IMR-90 (cell line): ENCODE results near the gene LRRC7. TPM values are rescaled to one million over a fixed set of nuclear protein-coding genes. Genes with fewer than 3 reads are reported as not detected.

Experiments
- ATAC-seq: fragments of 200-7000 bp; cut with Tn5 transposase; 2 replicates; pipeline ENCODE4 v1.9.1; 2020; ENCODE audit warnings: low read depth, mild to moderate bottlenecking, moderate library complexity
- BruUV-seq: library from RNA; stranded (reverse); fragments of 400-500 nt; replicated peaks from 2 replicates; lab custom pipeline; 2021; lab: Mats Ljungman, UMichigan
- CTCF ChIA-PET: fragments of 300-600 bp; formaldehyde crosslinking; extraction: SDS; loops from one replicate; lab custom pipeline; 2021; ENCODE audit warnings: antibody characterized with exemption; lab: Yijun Ruan, JAX
- POLR2A ChIA-PET: fragments of 300-600 bp; sonication (Branson Sonifier 250); formaldehyde crosslinking; loops from one replicate; lab custom pipeline; 2022; ENCODE audit warnings: antibody characterized with exemption; ENCODE audit not compliant: unreplicated experiment; lab: Charles Lee
- DNase-seq: peaks from one replicate; pipeline ENCODE4 v3.0.0; 2013
- H2AFZ ChIP-seq: replicated peaks from 2 replicates; pipeline ENCODE3; 2013; ENCODE audit warnings: low read length, mild to moderate bottlenecking; ENCODE audit not compliant: poor library complexity
- H2AK5ac ChIP-seq: 2 replicates; pipeline ENCODE4 v1.6.1; 2013; ENCODE audit warnings: low read depth, low read length, inconsistent platforms
- H2AK9ac ChIP-seq: replicated peaks from 2 replicates; pipeline ENCODE3; 2013; ENCODE audit warnings: mild to moderate bottlenecking, low read depth, low read length, moderate library complexity; ENCODE audit not compliant: poor library complexity
- H2BK120ac ChIP-seq: 2 replicates; pipeline ENCODE4 v1.6.1; 2013; ENCODE audit warnings: low read depth, low read length, inconsistent platforms
- H2BK15ac ChIP-seq: 3 replicates; pipeline ENCODE4 v1.6.1; 2013; ENCODE audit warnings: low read depth, low read length, inconsistent platforms
- H2BK20ac ChIP-seq: 2 replicates; pipeline ENCODE4 v1.6.1; 2013; ENCODE audit warnings: low read depth, mild to moderate bottlenecking, inconsistent platforms, low read length, moderate library complexity
- H2BK5ac ChIP-seq: 2 replicates; pipeline ENCODE4 v1.6.1; 2013; ENCODE audit warnings: mild to moderate bottlenecking, low read depth, low read length, inconsistent platforms; ENCODE audit not compliant: poor library complexity, severe bottlenecking
- H3K14ac ChIP-seq: replicated peaks from 2 replicates; pipeline ENCODE4 v1.6.1; 2013; ENCODE audit warnings: low read depth, low read length, inconsistent platforms
- H3K18ac ChIP-seq: 2 replicates; pipeline ENCODE4 v1.6.1; 2013; ENCODE audit warnings: low read depth, low read length, control low read depth
- H3K23ac ChIP-seq: 2 replicates; pipeline ENCODE4 v1.6.1; 2013; ENCODE audit warnings: low read depth, low read length, inconsistent platforms
- H3K27ac ChIP-seq: 2 replicates; pipeline ENCODE4 v1.5.1; 2013; ENCODE audit warnings: mild to moderate bottlenecking, control low read depth, low read length; ENCODE audit not compliant: insufficient read depth
- H3K27me3 ChIP-seq: 2 replicates; pipeline ENCODE4 v1.6.1; 2013; ENCODE audit warnings: low read length; ENCODE audit not compliant: control insufficient read depth, insufficient read depth
- H3K36me3 ChIP-seq: 2 replicates; pipeline ENCODE4 v1.6.1; 2013; ENCODE audit warnings: low read length, mixed read lengths; ENCODE audit not compliant: control insufficient read depth, insufficient read depth
- H3K4ac ChIP-seq: 2 replicates; pipeline ENCODE4 v1.6.1; 2013; ENCODE audit warnings: low read depth, low read length, inconsistent platforms
- H3K4me1 ChIP-seq: 2 replicates; pipeline ENCODE4 v1.6.1; 2013; ENCODE audit warnings: low read length, mixed read lengths; ENCODE audit not compliant: control insufficient read depth, insufficient read depth
- H3K4me2 ChIP-seq: 2 replicates; pipeline ENCODE4 v1.6.1; 2013; ENCODE audit warnings: low read depth, mild to moderate bottlenecking, control low read depth, low read length, moderate library complexity
- H3K4me3 ChIP-seq: 2 replicates; pipeline ENCODE4 v1.5.1; 2013; ENCODE audit warnings: low read depth, mild to moderate bottlenecking, control low read depth, low read length, moderate library complexity; ENCODE audit not compliant: insufficient read depth
- H3K56ac ChIP-seq: 2 replicates; pipeline ENCODE4 v1.6.1; 2013; ENCODE audit warnings: low read length, inconsistent platforms; ENCODE audit not compliant: insufficient read depth; ENCODE audit errors: extremely low read depth
- H3K79me1 ChIP-seq, 2 experiments: 2 replicates each; pipeline ENCODE4 v1.6.1; 2013; ENCODE audit warnings: low read length in 2 of 2, inconsistent platforms in 1 of 2, low read depth in 1 of 2
- H3K9ac ChIP-seq: 2 replicates; pipeline ENCODE4 v1.6.1; 2013; ENCODE audit warnings: low read depth, low read length, control low read depth
- H3K9me1 ChIP-seq: 2 replicates; pipeline ENCODE4 v1.6.1; 2013; ENCODE audit warnings: low read length, inconsistent platforms; ENCODE audit not compliant: insufficient read depth
- H3K9me3 ChIP-seq: 2 replicates; pipeline ENCODE4 v1.6.1; 2013; ENCODE audit warnings: low read length; ENCODE audit not compliant: control insufficient read depth, insufficient read depth
- H4K20me1 ChIP-seq: 2 replicates; pipeline ENCODE4 v1.6.1; 2013; ENCODE audit warnings: low read length, inconsistent platforms; ENCODE audit not compliant: insufficient read depth
- H4K5ac ChIP-seq: 2 replicates; pipeline ENCODE4 v1.6.1; 2013; ENCODE audit warnings: mild to moderate bottlenecking, low read depth, low read length, control low read depth
- H4K8ac ChIP-seq, 2 experiments: 2 replicates each; pipeline ENCODE4 v1.6.1; 2013; ENCODE audit warnings: low read depth in 2 of 2, low read length in 2 of 2, control low read depth in 1 of 2, inconsistent platforms in 1 of 2
- H4K91ac ChIP-seq: 2 replicates; pipeline ENCODE4 v1.6.1; 2013; ENCODE audit warnings: low read depth, low read length, inconsistent platforms; ENCODE audit not compliant: insufficient read depth
- BHLHE40 ChIP-seq: fragments of 150-350 bp; IDR thresholded peaks from 2 replicates; pipeline ENCODE4 v1.6.1; 2016; ENCODE audit warnings: mild to moderate bottlenecking, low read depth, low read length
- CEBPB ChIP-seq: IDR thresholded peaks from 2 replicates; pipeline ENCODE4 v1.6.1; 2012; ENCODE audit warnings: low read depth, low read length, improper control_type of control experiment
- CHD1 ChIP-seq: IDR thresholded peaks from 2 replicates; pipeline ENCODE4 v1.6.1; 2012; ENCODE audit warnings: low read depth, low read length, improper control_type of control experiment
- ELK1 ChIP-seq: fragments of 150-350 bp; IDR thresholded peaks from 2 replicates; pipeline ENCODE4 v1.6.1; 2016; ENCODE audit warnings: low read depth, mild to moderate bottlenecking, low read length, moderate library complexity, borderline replicate concordance
- FOS ChIP-seq: fragments of 150-350 bp; IDR thresholded peaks from 2 replicates; pipeline ENCODE4 v1.6.1; 2016; ENCODE audit warnings: low read depth, low read length
- MAFK ChIP-seq: IDR thresholded peaks from 2 replicates; pipeline ENCODE4 v1.6.1; 2012; ENCODE audit warnings: low read depth, low read length, improper control_type of control experiment
- MAZ ChIP-seq: IDR thresholded peaks from 2 replicates; pipeline ENCODE4 v1.6.1; 2012; ENCODE audit warnings: low read depth, mild to moderate bottlenecking, low read length, improper control_type of control experiment, moderate library complexity, borderline replicate concordance
- MXI1 ChIP-seq: IDR thresholded peaks from 2 replicates; pipeline ENCODE4 v1.6.1; 2012; ENCODE audit warnings: low read depth, mild to moderate bottlenecking, low read length, moderate library complexity, borderline replicate concordance
- NFE2L2 ChIP-seq: fragments of 150-350 bp; IDR thresholded peaks from 2 replicates; pipeline ENCODE4 v1.6.1; 2016; ENCODE audit warnings: low read depth, mild to moderate bottlenecking, low read length
- POLR2A ChIP-seq: IDR thresholded peaks from 2 replicates; pipeline ENCODE4 v1.6.1; 2012; ENCODE audit warnings: mild to moderate bottlenecking, low read depth, low read length
- RAD21 ChIP-seq: IDR thresholded peaks from 2 replicates; pipeline ENCODE4 v1.6.1; 2012; ENCODE audit warnings: low read length, improper control_type of control experiment
- RCOR1 ChIP-seq: IDR thresholded peaks from 2 replicates; pipeline ENCODE4 v1.6.1; 2012; ENCODE audit warnings: mild to moderate bottlenecking, low read length, improper control_type of control experiment; ENCODE audit not compliant: insufficient replicate concordance
- RFX5 ChIP-seq: IDR thresholded peaks from 2 replicates; pipeline ENCODE4 v1.8.0; 2012; ENCODE audit warnings: low read depth, mild to moderate bottlenecking, low read length, moderate library complexity
- SMC3 ChIP-seq: fragments of 150-350 bp; IDR thresholded peaks from 2 replicates; pipeline ENCODE4 v1.6.1; 2016; ENCODE audit warnings: low read depth, mild to moderate bottlenecking, antibody characterized with exemption, low read length, moderate library complexity
- USF2 ChIP-seq: fragments of 150-350 bp; IDR thresholded peaks from 2 replicates; pipeline ENCODE4 v1.6.1; 2017; ENCODE audit warnings: mild to moderate bottlenecking, antibody characterized with exemption, low read length, low read depth
- WGBS, 2 experiments: methylation state at CpG; one replicate each; pipeline versions ENCODE4 v1.1.5 to v1.1.7; 2013; ENCODE audit warnings: missing lambda C conversion rate in 2 of 2; ENCODE audit not compliant: insufficient read length in 1 of 2; ENCODE audit errors: extremely low coverage in 2 of 2; 5-methylcytosine and 5-hydroxymethylcytosine counted together
- dilution Hi-C: fragments of 300-500 bp; cut with HindIII; formaldehyde crosslinking; loops from one replicate; pipeline ENCODE4 v1.14.3; 2018; ENCODE audit warnings: low sequenced_read_pairs; ENCODE audit not compliant: unreplicated experiment
- in situ Hi-C: fragments of 300-500 bp; cut with MboI; formaldehyde crosslinking; loops from 3 replicates; pipeline ENCODE4 v1.14.3; 2019; ENCODE audit warnings: low sequenced_read_pairs, inconsistent platforms, mixed read lengths
- intact Hi-C: fragments of 100-400 bp; cut with micrococcal nuclease; formaldehyde crosslinking; loops from 2 replicates; pipeline ENCODE4 v1.10.0; 2022
- polyA plus RNA-seq, 3 experiments: library from polyadenylated mRNA; depleted of rRNA; stranded (reverse); fragments of >200 nt; gene quantifications; 2 replicates each; pipeline ENCODE4 v1.2.3, GENCODE V29; 2012; ENCODE audit warnings: low replicate concordance in 1 of 3
- total RNA-seq: library from RNA; depleted of rRNA; stranded (reverse); fragments of >200 nt; gene quantifications from 2 replicates; pipeline ENCODE4 v1.2.3, GENCODE V29; 2012
- TF ChIP-seq, protein P1 (sequence below): conservative IDR thresholded peaks from 2 replicates; pipeline ENCODE4 v1.5.1; 2012; ENCODE audit warnings: mild to moderate bottlenecking, low read depth, low read length, improper control_type of control experiment

Gene LRRC7
- total and polyA plus RNA-seq, 2 of the 4 experiments (the other 2 are of a cell fraction), result under 0.01 to 0.02 TPM

- Histone ChIP-seq H3K9me3 (no peaks in the 10 kb centered on the region), H2AK5ac (no peak overlapping the region), H3K9me1 (no peaks in the 10 kb centered on the region), H3K4ac (no peak overlapping the region), H2BK20ac (no peak overlapping the region), H2BK5ac (no peak overlapping the region), H2AFZ (no peak overlapping the region), H4K5ac (no peak overlapping the region), H3K27me3 (no peaks in the 10 kb centered on the region), H3K4me1 (no peaks in the 10 kb centered on the region), H3K56ac (no peak overlapping the region), H3K36me3 (no peaks in the 10 kb centered on the region), H3K18ac (no peak overlapping the region), H3K27ac (no peak overlapping the region), H2BK15ac (no peak overlapping the region), H3K79me1 (no peaks in the 10 kb centered on the region), H3K14ac (no peak overlapping the region), H2AK9ac (no peak overlapping the region), H2BK120ac (no peak overlapping the region), H3K4me3 (no peak overlapping the region), H3K4me2 (no peak overlapping the region), H3K23ac (no peak overlapping the region), H3K9ac (no peak overlapping the region), H4K8ac (no peak overlapping the region), H4K20me1 (no peaks in the 10 kb centered on the region), H4K91ac (no peak overlapping the region)
- intact Hi-C loops (loop anchor here (5.0 kb wide), 4 partner anchors 1382 to 1887 kb away; partner anchors contain the start of gene WLS), in situ Hi-C loops (loop anchor here (25.0 kb wide), 2 partner anchors 1277 to 1627 kb away; no protein-coding TSS in a partner anchor), dilution Hi-C loops (no loop called here)
- DNase-seq (no peak), ATAC-seq (no peak)
- BruUV-seq, result no TSS peak
- ChIA-PET POLR2A (no interaction called here), CTCF (interaction anchor here (0.5 to 1.0 kb wide), 3 partner anchors 319 to 1269 kb away, joined by 3 to 5 read pairs (median 4); no protein-coding TSS in a partner anchor)
- WGBS, 2 experiments, result no CpG with 5 or more reads among the region's 1 CpG
- TF ChIP-seq CHD1, result no peak
- TF ChIP-seq RFX5, result no peak
- TF ChIP-seq MAFK, result no peak
- TF ChIP-seq, protein P1, sequence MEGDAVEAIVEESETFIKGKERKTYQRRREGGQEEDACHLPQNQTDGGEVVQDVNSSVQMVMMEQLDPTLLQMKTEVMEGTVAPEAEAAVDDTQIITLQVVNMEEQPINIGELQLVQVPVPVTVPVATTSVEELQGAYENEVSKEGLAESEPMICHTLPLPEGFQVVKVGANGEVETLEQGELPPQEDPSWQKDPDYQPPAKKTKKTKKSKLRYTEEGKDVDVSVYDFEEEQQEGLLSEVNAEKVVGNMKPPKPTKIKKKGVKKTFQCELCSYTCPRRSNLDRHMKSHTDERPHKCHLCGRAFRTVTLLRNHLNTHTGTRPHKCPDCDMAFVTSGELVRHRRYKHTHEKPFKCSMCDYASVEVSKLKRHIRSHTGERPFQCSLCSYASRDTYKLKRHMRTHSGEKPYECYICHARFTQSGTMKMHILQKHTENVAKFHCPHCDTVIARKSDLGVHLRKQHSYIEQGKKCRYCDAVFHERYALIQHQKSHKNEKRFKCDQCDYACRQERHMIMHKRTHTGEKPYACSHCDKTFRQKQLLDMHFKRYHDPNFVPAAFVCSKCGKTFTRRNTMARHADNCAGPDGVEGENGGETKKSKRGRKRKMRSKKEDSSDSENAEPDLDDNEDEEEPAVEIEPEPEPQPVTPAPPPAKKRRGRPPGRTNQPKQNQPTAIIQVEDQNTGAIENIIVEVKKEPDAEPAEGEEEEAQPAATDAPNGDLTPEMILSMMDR, result no peak
- no peak for TF ChIP-seq POLR2A
- TF ChIP-seq FOS, result no peak
- no peak for TF ChIP-seq RCOR1
- TF ChIP-seq USF2, result no peak
- no peak for TF ChIP-seq BHLHE40
- no peak for TF ChIP-seq CEBPB
- no peak for TF ChIP-seq NFE2L2
- no peak for TF ChIP-seq MAZ
- no peak for TF ChIP-seq RAD21
- no peak for TF ChIP-seq MXI1
- no peak for TF ChIP-seq SMC3
- no peak for TF ChIP-seq ELK1
Measured at GRCh38 chr1:69739251-69739605, 171.5 kb downstream of the LRRC7 start.
